GM23338 (cell line): Measurements from ENCODE around the gene ALPP. TPM values are rescaled to one million over a fixed set of nuclear protein-coding genes. Genes with fewer than 3 reads are reported as not detected.
"Not testable (repeated sequence)": the region's sequence is repeated elsewhere in the genome, so short reads cannot be mapped to it uniquely, and the experiment has no call there.

Source experiments
- ATAC-seq: fragments of 200-7000 bp; cut with Tn5 transposase; 3 replicates; pipeline ENCODE4 v1.9.1; 2020
- DNase-seq: peaks from one replicate; pipeline ENCODE4 v3.0.0-alpha.2; 2015; ENCODE audit warnings: low spot score
- H2AFZ ChIP-seq: fragments of 200-600 bp; sonication (generic); 2 replicates; pipeline ENCODE4 v1.8.0; 2016; ENCODE audit warnings: antibody characterized with exemption, mild to moderate bottlenecking, moderate library complexity
- H3F3A ChIP-seq: fragments of 200-600 bp; sonication (generic); replicated peaks from 2 replicates; pipeline ENCODE4 v1.8.0; 2017; ENCODE audit warnings: antibody characterized with exemption, mixed run types, low read depth
- H3K27ac ChIP-seq: fragments of 200-600 bp; sonication (generic); 2 replicates; pipeline ENCODE4 v1.6.1; 2016; ENCODE audit warnings: low read depth
- H3K27me3 ChIP-seq: fragments of 200-600 bp; sonication (generic); 2 replicates; pipeline ENCODE4 v1.8.0; 2016; ENCODE audit warnings: mild to moderate bottlenecking, mixed run types, moderate library complexity; ENCODE audit not compliant: insufficient read depth
- H3K36me3 ChIP-seq: fragments of 200-600 bp; sonication (generic); 2 replicates; pipeline ENCODE4 v1.8.0; 2016; ENCODE audit warnings: mild to moderate bottlenecking; ENCODE audit not compliant: insufficient read depth
- H3K4me1 ChIP-seq: fragments of 200-600 bp; sonication (generic); 2 replicates; pipeline ENCODE4 v1.8.0; 2016; ENCODE audit warnings: mild to moderate bottlenecking, moderate library complexity; ENCODE audit not compliant: insufficient read depth
- H3K4me2 ChIP-seq: fragments of 200-600 bp; sonication (generic); 2 replicates; pipeline ENCODE4 v1.7.1; 2017; ENCODE audit warnings: mixed run types
- H3K4me3 ChIP-seq: fragments of 200-600 bp; sonication (generic); 2 replicates; pipeline ENCODE4 v1.6.1; 2016; ENCODE audit warnings: mixed run types
- H3K79me2 ChIP-seq: fragments of 200-600 bp; sonication (generic); replicated peaks from 2 replicates; pipeline ENCODE4 v1.8.0; 2017; ENCODE audit warnings: mild to moderate bottlenecking; ENCODE audit not compliant: insufficient read depth
- H3K9me2 ChIP-seq: fragments of 200-600 bp; sonication (generic); 2 replicates; pipeline ENCODE4 v1.8.0; 2017; ENCODE audit not compliant: insufficient read depth
- H4K20me1 ChIP-seq: fragments of 200-600 bp; sonication (generic); replicated peaks from 2 replicates; pipeline ENCODE4 v1.8.0; 2017; ENCODE audit warnings: mild to moderate bottlenecking; ENCODE audit not compliant: insufficient read depth
- H3K27ac Mint-ChIP-seq: 2 replicates; pipeline ENCODE4 v1.8.0; 2020; ENCODE audit warnings: inconsistent platforms, mild to moderate bottlenecking, moderate library complexity, mixed read lengths
- H3K27me3 Mint-ChIP-seq: 3 replicates; pipeline ENCODE4 v1.8.0; 2022; ENCODE audit warnings: low read depth, mild to moderate bottlenecking, moderate library complexity, mixed read lengths, inconsistent platforms; ENCODE audit not compliant: insufficient read depth, poor library complexity
- H3K36me3 Mint-ChIP-seq: 3 replicates; pipeline ENCODE4 v1.8.0; 2021; ENCODE audit warnings: low read depth, mild to moderate bottlenecking, inconsistent platforms, moderate library complexity, mixed read lengths
- H3K4me1 Mint-ChIP-seq: 3 replicates; pipeline ENCODE4 v1.8.0; 2020; ENCODE audit warnings: mild to moderate bottlenecking, inconsistent platforms, mixed read lengths
- H3K4me3 Mint-ChIP-seq: 3 replicates; pipeline ENCODE4 v1.8.0; 2021; ENCODE audit warnings: moderate library complexity, mild to moderate bottlenecking, inconsistent platforms, mixed read lengths
- H3K9me3 Mint-ChIP-seq: 3 replicates; pipeline ENCODE4 v1.8.0; 2020; ENCODE audit warnings: moderate library complexity, mild to moderate bottlenecking, inconsistent platforms, mixed read lengths
- ETS1 ChIP-seq: IDR thresholded peaks from 2 replicates; pipeline ENCODE4 v1.6.1; 2016; ENCODE audit warnings: antibody characterized with exemption
- JUNB ChIP-seq: IDR thresholded peaks from one replicate; pipeline ENCODE4 v1.6.1; 2016; ENCODE audit warnings: antibody characterized with exemption; ENCODE audit not compliant: unreplicated experiment
- POLR2AphosphoS5 ChIP-seq: IDR thresholded peaks from 2 replicates; pipeline ENCODE4 v1.6.1; 2016; ENCODE audit warnings: antibody characterized with exemption, low read depth
- polyA plus RNA-seq: library from polyadenylated mRNA; unstranded; fragments of >200 nt; fragmentation: Nextera tagmentation; extraction: Ambion mirVana; gene quantifications from 2 replicates; pipeline ENCODE4 v1.2.1, GENCODE V29; 2016
- total RNA-seq: library from RNA; depleted of rRNA; stranded (reverse); fragments of >200 nt; shearing (Covaris generic); gene quantifications from 2 replicates; pipeline ENCODE4 v1.2.3, GENCODE V29; 2014
- TF ChIP-seq, protein P1 (sequence below), 2 experiments: fragments of 200-600 bp in 1 of 2; sonication (generic) in 1 of 2; conservative IDR thresholded peaks; 2 replicates each; pipeline versions ENCODE4 v1.5.1 to v1.6.1; 2016 to 2017; ENCODE audit warnings: antibody characterized with exemption in 2 of 2, low read depth in 2 of 2, mild to moderate bottlenecking in 2 of 2, moderate library complexity in 1 of 2
- TF ChIP-seq, protein P2 (sequence below): IDR thresholded peaks from one replicate; pipeline ENCODE4 v1.6.1; 2018; ENCODE audit warnings: antibody characterized with exemption; ENCODE audit not compliant: unreplicated experiment

Gene ALPP
- total and polyA plus RNA-seq, 2 experiments from 2014 or later, result 0.28 TPM; not detected in 1

DNA sequence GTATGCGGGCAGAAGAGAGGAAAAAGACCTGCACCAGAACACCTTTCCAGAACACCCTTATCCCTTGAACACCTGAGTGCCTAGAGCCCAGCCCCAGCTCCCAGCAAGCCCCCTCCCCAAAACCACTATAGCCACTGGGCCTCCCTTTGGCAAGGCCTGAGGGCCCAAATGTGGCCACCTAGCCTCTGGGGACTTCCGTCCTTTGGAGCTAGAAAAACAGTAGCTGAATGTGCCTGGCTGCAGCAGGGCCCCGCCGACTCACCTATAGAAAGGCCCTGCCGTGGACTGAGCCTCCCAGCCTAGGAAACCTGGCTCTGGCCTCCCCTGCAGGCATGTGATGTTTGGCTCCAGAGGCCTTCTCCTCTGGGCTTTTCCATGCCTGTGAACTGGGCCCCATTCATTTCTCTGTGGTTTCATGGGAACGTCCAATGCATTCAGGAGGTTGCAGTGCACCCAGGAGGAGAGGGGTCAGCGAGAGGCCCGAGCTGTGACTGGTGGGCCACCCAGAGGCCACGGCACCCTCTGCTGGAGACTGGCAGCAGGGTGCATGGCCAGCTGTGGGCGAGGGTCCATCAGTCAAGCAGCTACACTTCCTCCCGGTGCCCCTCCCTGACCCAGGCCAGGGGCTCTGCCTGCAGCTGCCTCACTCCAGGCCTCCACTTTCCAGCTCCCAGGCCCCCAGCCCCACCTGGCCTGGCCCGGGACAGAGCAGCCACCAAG, 15.3 kb upstream of the ALPP start:
- TF ChIP-seq, protein P1, sequence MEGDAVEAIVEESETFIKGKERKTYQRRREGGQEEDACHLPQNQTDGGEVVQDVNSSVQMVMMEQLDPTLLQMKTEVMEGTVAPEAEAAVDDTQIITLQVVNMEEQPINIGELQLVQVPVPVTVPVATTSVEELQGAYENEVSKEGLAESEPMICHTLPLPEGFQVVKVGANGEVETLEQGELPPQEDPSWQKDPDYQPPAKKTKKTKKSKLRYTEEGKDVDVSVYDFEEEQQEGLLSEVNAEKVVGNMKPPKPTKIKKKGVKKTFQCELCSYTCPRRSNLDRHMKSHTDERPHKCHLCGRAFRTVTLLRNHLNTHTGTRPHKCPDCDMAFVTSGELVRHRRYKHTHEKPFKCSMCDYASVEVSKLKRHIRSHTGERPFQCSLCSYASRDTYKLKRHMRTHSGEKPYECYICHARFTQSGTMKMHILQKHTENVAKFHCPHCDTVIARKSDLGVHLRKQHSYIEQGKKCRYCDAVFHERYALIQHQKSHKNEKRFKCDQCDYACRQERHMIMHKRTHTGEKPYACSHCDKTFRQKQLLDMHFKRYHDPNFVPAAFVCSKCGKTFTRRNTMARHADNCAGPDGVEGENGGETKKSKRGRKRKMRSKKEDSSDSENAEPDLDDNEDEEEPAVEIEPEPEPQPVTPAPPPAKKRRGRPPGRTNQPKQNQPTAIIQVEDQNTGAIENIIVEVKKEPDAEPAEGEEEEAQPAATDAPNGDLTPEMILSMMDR (conservative IDR thresholded peaks at IDR 0.05; ENCODE audit: low read depth in 2 of 2), result peak in 1 of 2 experiments; percentile 25; a peak in 1 of 4 replicates
- H3K27ac ChIP-seq, ATAC-seq, H3K27ac Mint-ChIP-seq, H2AFZ ChIP-seq, H3K4me1 ChIP-seq, H3K4me2 ChIP-seq, H3K36me3 ChIP-seq, H3K27me3 ChIP-seq, DNase-seq, H4K20me1 ChIP-seq, H3K79me2 ChIP-seq, H3K27me3 Mint-ChIP-seq, H3F3A ChIP-seq, H3K9me2 ChIP-seq, H3K36me3 Mint-ChIP-seq, H3K4me3 Mint-ChIP-seq, H3K4me3 ChIP-seq, H3K9me3 Mint-ChIP-seq: not testable (repeated sequence)
- peaks cover 20% of the 10 kb centered on the region for H3K4me1 Mint-ChIP-seq

DNA sequence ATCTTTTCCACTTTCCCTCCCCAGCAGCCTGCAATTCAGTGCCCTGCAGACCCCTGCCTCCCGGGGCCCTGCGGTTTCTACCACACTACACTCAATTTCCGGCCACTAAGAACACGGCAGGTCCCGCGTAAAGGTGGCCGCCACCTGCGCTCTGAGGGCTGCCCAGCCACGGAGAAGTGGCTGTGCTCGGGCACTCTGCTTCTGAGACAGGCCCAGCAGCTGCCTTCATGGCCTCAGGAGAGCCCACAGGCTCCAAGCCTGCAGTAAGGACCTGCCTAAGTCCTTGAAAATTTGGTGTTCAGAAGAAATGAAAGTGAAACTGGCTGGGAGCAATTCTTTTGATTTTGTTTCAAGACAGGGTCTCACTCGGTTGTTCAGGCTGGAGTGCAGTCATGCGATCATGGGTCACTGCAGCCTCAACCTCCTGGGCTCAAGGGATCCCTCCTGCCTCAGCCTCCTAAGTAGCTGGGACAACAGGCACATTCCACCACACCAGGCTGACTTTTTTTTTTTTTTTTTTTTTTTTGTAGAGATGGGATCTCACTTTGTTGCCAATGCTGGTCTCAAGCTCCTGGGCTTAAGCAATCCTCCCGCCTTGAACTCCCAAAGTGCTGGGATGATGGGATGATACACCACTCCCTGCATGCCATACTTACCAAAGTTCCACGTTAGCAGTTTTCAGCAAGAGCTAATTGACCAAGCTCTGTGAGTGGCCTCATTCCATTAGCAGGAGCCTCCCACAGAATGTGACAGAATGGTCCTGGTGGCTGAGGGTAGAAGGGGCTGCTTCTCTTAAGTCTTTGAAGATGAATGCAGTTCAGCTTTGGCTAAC, 14.6 kb upstream of the ALPP start:
- Histone ChIP-seq H3K9me2 (no peaks in the 10 kb centered on the region), H3K27me3 (no peaks in the 10 kb centered on the region), H2AFZ (no peak overlapping the region), H3K4me3 (no peak overlapping the region), H3K79me2 (no peaks in the 10 kb centered on the region), H4K20me1 (no peaks in the 10 kb centered on the region), H3K36me3 (no peaks in the 10 kb centered on the region), H3K4me1 (no peaks in the 10 kb centered on the region; the same call in 1 of the 2 replicates), H3F3A (no peaks in the 10 kb centered on the region), H3K27ac (no peak overlapping the region), H3K4me2 (no peak overlapping the region)
- ATAC-seq (no peak), DNase-seq (no peak)
- Mint-ChIP-seq H3K9me3 (peaks cover 3% of the 10 kb centered on the region; the same call in 2 of the 3 replicates), H3K36me3 (no peaks in the 10 kb centered on the region), H3K27ac (no peak overlapping the region), H3K27me3 (peaks cover 7% of the 10 kb centered on the region), H3K4me3 (no peak overlapping the region), H3K4me1 (peaks cover 25% of the 10 kb centered on the region)
- TF ChIP-seq, protein P2, sequence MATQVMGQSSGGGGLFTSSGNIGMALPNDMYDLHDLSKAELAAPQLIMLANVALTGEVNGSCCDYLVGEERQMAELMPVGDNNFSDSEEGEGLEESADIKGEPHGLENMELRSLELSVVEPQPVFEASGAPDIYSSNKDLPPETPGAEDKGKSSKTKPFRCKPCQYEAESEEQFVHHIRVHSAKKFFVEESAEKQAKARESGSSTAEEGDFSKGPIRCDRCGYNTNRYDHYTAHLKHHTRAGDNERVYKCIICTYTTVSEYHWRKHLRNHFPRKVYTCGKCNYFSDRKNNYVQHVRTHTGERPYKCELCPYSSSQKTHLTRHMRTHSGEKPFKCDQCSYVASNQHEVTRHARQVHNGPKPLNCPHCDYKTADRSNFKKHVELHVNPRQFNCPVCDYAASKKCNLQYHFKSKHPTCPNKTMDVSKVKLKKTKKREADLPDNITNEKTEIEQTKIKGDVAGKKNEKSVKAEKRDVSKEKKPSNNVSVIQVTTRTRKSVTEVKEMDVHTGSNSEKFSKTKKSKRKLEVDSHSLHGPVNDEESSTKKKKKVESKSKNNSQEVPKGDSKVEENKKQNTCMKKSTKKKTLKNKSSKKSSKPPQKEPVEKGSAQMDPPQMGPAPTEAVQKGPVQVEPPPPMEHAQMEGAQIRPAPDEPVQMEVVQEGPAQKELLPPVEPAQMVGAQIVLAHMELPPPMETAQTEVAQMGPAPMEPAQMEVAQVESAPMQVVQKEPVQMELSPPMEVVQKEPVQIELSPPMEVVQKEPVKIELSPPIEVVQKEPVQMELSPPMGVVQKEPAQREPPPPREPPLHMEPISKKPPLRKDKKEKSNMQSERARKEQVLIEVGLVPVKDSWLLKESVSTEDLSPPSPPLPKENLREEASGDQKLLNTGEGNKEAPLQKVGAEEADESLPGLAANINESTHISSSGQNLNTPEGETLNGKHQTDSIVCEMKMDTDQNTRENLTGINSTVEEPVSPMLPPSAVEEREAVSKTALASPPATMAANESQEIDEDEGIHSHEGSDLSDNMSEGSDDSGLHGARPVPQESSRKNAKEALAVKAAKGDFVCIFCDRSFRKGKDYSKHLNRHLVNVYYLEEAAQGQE, result no peak
- TF ChIP-seq POLR2AphosphoS5 (no peak), JUNB (no peak), ETS1 (no peak)
- TF ChIP-seq, protein P1 (conservative IDR thresholded peaks at IDR 0.05; ENCODE audit: low read depth in 2 of 2), result no peak
